ENCODE results near the gene LPAR1. TPM values are rescaled to one million over a fixed set of nuclear protein-coding genes. Genes with fewer than 3 reads are reported as not detected.

LPAR1 gene
- total and polyA plus RNA-seq, 5 donors = 14.2 to 42.8 (median 33.7) TPM

DNA sequence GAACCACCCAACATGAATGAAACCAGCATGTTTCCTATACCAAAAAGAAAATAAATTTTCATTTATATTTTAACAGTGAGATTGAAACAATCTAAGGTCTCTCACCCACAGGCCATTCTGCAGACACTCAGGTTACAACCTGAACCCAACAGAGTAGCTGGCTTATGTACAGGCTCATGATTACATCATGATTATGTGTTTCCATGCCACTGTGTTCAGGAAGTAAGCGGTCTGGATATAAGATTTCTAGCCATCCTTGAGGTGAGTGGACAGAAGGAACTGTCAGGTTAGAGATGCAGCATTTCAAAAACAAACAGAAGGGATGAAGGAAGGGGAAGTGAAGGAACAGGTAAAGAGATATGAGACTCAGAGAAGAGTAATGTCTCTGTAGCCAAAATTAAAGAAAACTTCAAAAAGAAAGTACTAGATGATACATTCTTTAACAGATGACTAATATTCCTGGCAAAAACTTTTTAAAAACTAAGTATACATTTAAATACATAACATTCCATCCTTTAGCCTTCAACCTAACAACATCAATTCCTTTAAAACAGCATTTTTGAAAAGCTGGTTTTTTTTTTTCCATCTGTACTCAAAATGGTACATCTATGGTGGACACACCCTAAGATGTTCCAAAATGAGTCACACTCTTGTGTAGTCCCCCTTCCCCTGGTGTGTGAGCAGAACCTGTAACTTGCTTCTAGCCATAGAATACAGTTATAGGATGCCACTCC lies 119.8 kb downstream of the LPAR1 start:
- intact Hi-C loops (cut with DNase I) = no loop called here
- H3K4me3 ChIP-seq (ENCODE audit: low read length) = no peak overlapping the region
- 86% methylated on average over 1 of the region's 1 CpG for WGBS
- no peaks in the 10 kb centered on the region for H3K9me3 ChIP-seq (ENCODE audit: control insufficient read depth, low read length)
- no peaks in the 10 kb centered on the region for H3K4me1 ChIP-seq (ENCODE audit: control insufficient read depth, insufficient read depth, low read length)
- H3K27ac ChIP-seq (ENCODE audit: low read length) = no peak overlapping the region
- no peaks in the 10 kb centered on the region for H3K27me3 ChIP-seq (ENCODE audit: control insufficient read depth, insufficient read depth)
- ATAC-seq (no peak), DNase-seq (no peak)

GRCh38 chr9:110916403-110916802 lies 121.9 kb downstream of the LPAR1 start:
- DNase-seq (no peak), ATAC-seq (no peak)
- intact Hi-C loops (cut with DNase I) = no loop called here
- no peak overlapping the region for H3K27ac ChIP-seq (ENCODE audit: low read length)
- no peaks in the 10 kb centered on the region for H3K9me3 ChIP-seq (ENCODE audit: control insufficient read depth, low read length)
- no peaks in the 10 kb centered on the region for H3K27me3 ChIP-seq (ENCODE audit: control insufficient read depth, insufficient read depth)
- H3K4me3 ChIP-seq (ENCODE audit: low read length) = no peak overlapping the region
- no peaks in the 10 kb centered on the region for H3K4me1 ChIP-seq (ENCODE audit: control insufficient read depth, insufficient read depth, low read length)
- WGBS = 79% methylated on average over 2 of the region's 2 CpGs

DNA sequence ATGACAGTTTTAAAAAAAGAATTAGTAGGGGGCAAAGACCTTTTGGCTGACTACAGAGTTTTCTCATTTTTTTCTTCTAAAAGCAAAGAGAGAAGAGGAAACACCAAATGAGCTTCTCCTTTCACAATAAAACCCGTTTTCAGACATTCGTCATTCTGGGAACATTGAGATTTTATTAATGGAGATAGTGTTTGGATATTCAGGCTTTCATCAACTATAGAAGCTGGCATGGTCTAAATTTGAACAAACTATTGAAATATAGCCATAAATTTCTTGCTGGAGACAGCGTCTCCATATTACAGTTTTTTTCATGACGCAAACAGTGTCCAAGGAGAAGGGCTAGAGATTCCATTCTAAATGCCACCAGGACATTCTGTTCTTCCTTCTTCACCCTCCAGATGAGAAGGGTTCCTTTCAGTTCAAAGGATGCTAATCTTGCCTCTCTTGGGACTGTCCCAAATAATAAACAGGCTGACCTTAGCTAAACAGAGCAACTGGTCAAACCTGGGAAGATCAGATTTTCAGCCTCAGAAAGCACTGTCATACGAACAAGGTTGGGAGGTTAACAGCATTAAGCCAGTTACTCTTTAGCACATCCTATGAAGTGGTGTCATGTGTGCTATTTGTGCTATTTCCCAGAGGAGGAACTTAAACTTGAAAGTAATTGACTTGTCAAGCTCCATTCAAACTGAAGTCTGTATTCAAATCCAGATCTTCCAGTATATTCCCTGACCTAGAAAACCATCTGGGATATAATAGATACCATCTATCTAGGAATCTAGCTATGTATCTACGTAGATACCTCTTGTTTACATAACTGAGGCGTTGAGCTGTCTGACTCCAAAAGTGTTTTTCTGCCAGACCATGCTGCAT lies 125.6 kb downstream of the LPAR1 start:
- Histone ChIP-seq H3K9me3 (ENCODE audit: control insufficient read depth, low read length) (no peaks in the 10 kb centered on the region), H3K27ac (ENCODE audit: low read length) (peak overlapping the region; percentile 62), H3K27me3 (ENCODE audit: control insufficient read depth, insufficient read depth) (no peaks in the 10 kb centered on the region), H3K4me1 (ENCODE audit: control insufficient read depth, insufficient read depth, low read length) (no peaks in the 10 kb centered on the region), H3K4me3 (ENCODE audit: low read length) (no peak overlapping the region)
- ATAC-seq (peak; percentile 92 to 93), DNase-seq (no peak)
- intact Hi-C loops (cut with DNase I) = no loop called here
- 50% methylated on average over 7 of the region's 7 CpGs for WGBS

DNA sequence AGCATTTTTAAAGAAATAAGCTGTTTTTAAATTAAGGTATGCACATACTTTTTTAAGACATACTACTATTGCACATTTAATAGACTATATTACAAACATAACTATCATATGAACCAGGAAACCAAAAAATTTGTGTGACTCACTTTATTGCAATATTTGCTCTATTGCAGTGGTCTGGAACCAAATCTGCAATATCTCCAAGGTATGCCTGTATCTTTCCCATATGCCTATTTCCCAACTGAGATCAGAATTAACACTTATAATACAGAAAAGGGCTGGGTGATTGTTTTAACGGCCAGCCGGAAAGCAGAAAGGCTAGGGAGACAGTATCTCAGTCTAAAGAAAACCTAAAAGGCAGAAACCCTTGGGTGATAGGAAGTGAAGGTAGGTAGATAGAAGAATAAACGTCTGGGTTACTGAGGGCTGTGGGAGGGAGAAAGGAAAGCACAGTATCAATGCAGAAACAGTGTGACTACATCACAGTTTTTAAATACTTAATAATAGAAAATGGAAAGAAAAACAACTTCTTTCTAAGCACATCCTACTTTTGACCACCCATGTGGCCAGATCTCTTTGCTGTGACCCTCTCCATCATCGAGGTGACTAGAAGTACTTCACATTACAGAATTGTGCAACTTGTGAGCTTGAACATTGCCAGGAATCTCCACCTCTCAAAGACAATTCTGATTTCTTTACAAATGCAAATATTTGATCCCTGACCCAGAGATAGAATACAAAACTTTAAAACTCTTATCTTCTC lies 126.4 kb downstream of the LPAR1 start:
- H3K27ac ChIP-seq (ENCODE audit: low read length) = peak overlapping the region; percentile 75
- no peaks in the 10 kb centered on the region for H3K9me3 ChIP-seq (ENCODE audit: control insufficient read depth, low read length)
- H3K27me3 ChIP-seq (ENCODE audit: control insufficient read depth, insufficient read depth) = no peaks in the 10 kb centered on the region
- no peaks in the 10 kb centered on the region for H3K4me1 ChIP-seq (ENCODE audit: control insufficient read depth, insufficient read depth, low read length)
- ATAC-seq (peak; percentile 73 to 79), DNase-seq (no peak)
- WGBS = 43% methylated on average over 4 of the region's 4 CpGs
- no peak overlapping the region for H3K4me3 ChIP-seq (ENCODE audit: low read length)
- intact Hi-C loops (cut with DNase I) = no loop called here

DNA sequence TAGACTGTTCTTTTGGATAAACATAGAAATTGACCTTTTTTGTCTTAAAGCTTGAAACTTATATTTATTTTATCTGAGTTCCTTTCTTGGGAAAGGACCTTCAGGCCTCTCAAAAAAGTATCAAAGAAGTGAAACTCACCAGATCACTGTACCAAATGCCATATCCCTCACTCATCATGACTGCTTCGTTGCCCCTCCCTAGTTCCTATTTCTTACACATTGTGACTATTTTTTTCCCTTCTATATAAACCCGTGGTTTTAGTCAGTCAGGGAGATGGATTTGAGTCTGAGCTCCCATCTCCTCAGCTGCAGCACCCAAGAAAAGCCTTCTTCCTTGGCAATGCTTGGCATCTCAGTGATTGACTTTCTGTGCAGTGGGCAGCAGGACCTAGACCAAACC lies 129.4 kb downstream of the LPAR1 start:
- DNase-seq (no peak), ATAC-seq (no peak)
- Histone ChIP-seq H3K9me3 (ENCODE audit: control insufficient read depth, low read length) (no peaks in the 10 kb centered on the region), H3K27ac (ENCODE audit: low read length) (no peak overlapping the region), H3K4me1 (ENCODE audit: control insufficient read depth, insufficient read depth, low read length) (no peaks in the 10 kb centered on the region), H3K27me3 (ENCODE audit: control insufficient read depth, insufficient read depth) (no peaks in the 10 kb centered on the region), H3K4me3 (ENCODE audit: low read length) (no peak overlapping the region)
- WGBS = 79% methylated on average over 2 of the region's 2 CpGs
- intact Hi-C loops (cut with DNase I) = no loop called here

GRCh38 chr9:110900917-110901316 lies 137.4 kb downstream of the LPAR1 start:
- intact Hi-C loops (cut with DNase I) = no loop called here
- ATAC-seq (no peak), DNase-seq (no peak)
- no peaks in the 10 kb centered on the region for H3K27me3 ChIP-seq (ENCODE audit: control insufficient read depth, insufficient read depth)
- no peak overlapping the region for H3K4me3 ChIP-seq (ENCODE audit: low read length)
- H3K4me1 ChIP-seq (ENCODE audit: control insufficient read depth, insufficient read depth, low read length) = peaks cover 1% of the 10 kb centered on the region
- no peaks in the 10 kb centered on the region for H3K9me3 ChIP-seq (ENCODE audit: control insufficient read depth, low read length)
- 52% methylated on average over 6 of the region's 6 CpGs for WGBS
- H3K27ac ChIP-seq (ENCODE audit: low read length) = no peak overlapping the region

GRCh38 chr9:110900456-110900855 lies 137.8 kb downstream of the LPAR1 start:
- DNase-seq (no peak), ATAC-seq (no peak)
- Histone ChIP-seq H3K4me3 (ENCODE audit: low read length) (no peak overlapping the region), H3K4me1 (ENCODE audit: control insufficient read depth, insufficient read depth, low read length) (peaks cover 1% of the 10 kb centered on the region), H3K9me3 (ENCODE audit: control insufficient read depth, low read length) (no peaks in the 10 kb centered on the region), H3K27me3 (ENCODE audit: control insufficient read depth, insufficient read depth) (no peaks in the 10 kb centered on the region), H3K27ac (ENCODE audit: low read length) (no peak overlapping the region)
- intact Hi-C loops (cut with DNase I) = no loop called here
- 88% methylated on average over 1 of the region's 1 CpG for WGBS

GRCh38 chr9:110898866-110899265 lies 139.4 kb downstream of the LPAR1 start:
- DNase-seq (no peak), ATAC-seq (no peak)
- intact Hi-C loops (cut with DNase I) = no loop called here
- 61% methylated on average over 2 of the region's 2 CpGs for WGBS
- no peaks in the 10 kb centered on the region for H3K27me3 ChIP-seq (ENCODE audit: control insufficient read depth, insufficient read depth)
- no peak overlapping the region for H3K27ac ChIP-seq (ENCODE audit: low read length)
- no peak overlapping the region for H3K4me3 ChIP-seq (ENCODE audit: low read length)
- no peaks in the 10 kb centered on the region for H3K9me3 ChIP-seq (ENCODE audit: control insufficient read depth, low read length)
- H3K4me1 ChIP-seq (ENCODE audit: control insufficient read depth, insufficient read depth, low read length) = peaks cover 1% of the 10 kb centered on the region

- intact Hi-C loops (cut with DNase I) = no loop called here
These were observed 139.9 kb downstream of the LPAR1 start for GRCh38 chr9:110898358-110898757.

GRCh38 chr9:110897943-110898342 lies 140.3 kb downstream of the LPAR1 start:
- intact Hi-C loops (cut with DNase I) = no loop called here
- no peak overlapping the region for H3K27ac ChIP-seq (ENCODE audit: low read length)
- H3K27me3 ChIP-seq (ENCODE audit: control insufficient read depth, insufficient read depth) = no peaks in the 10 kb centered on the region
- 54% methylated on average over 1 of the region's 1 CpG for WGBS
- H3K4me3 ChIP-seq (ENCODE audit: low read length) = no peak overlapping the region
- ATAC-seq (peak; percentile 44 to 49), DNase-seq (no peak)
- peaks cover 1% of the 10 kb centered on the region for H3K4me1 ChIP-seq (ENCODE audit: control insufficient read depth, insufficient read depth, low read length)
- no peaks in the 10 kb centered on the region for H3K9me3 ChIP-seq (ENCODE audit: control insufficient read depth, low read length)

More at GRCh38 chr9:110898358-110898757, 139.9 kb downstream of the LPAR1 start:
- DNase-seq (no peak), ATAC-seq (no peak)
- WGBS = 54% methylated on average over 7 of the region's 7 CpGs
- Histone ChIP-seq H3K4me3 (ENCODE audit: low read length) (no peak overlapping the region), H3K27me3 (ENCODE audit: control insufficient read depth, insufficient read depth) (no peaks in the 10 kb centered on the region), H3K27ac (ENCODE audit: low read length) (peak overlapping the region; percentile 27), H3K4me1 (ENCODE audit: control insufficient read depth, insufficient read depth, low read length) (peaks cover 1% of the 10 kb centered on the region), H3K9me3 (ENCODE audit: control insufficient read depth, low read length) (no peaks in the 10 kb centered on the region)
